Endothelial cell (in vitro differentiated cells): ENCODE results near the gene CCN6. TPM values are rescaled to one million over a fixed set of nuclear protein-coding genes. Genes with fewer than 3 reads are reported as not detected.

ENCODE experiments used
- DNase-seq: peaks from one replicate; pipeline ENCODE4 v3.0.0; 2021; ENCODE audit warnings: low spot score
- H3K27ac Mint-ChIP-seq: one replicate; pipeline ENCODE4 v1.8.0; 2021; ENCODE audit warnings: mixed read lengths, inconsistent platforms; ENCODE audit not compliant: unreplicated experiment
- H3K27me3 Mint-ChIP-seq: one replicate; pipeline ENCODE4 v1.8.0; 2021; ENCODE audit warnings: mild to moderate bottlenecking, moderate library complexity, mixed read lengths, inconsistent platforms; ENCODE audit not compliant: unreplicated experiment
- H3K36me3 Mint-ChIP-seq: one replicate; pipeline ENCODE4 v1.8.0; 2021; ENCODE audit warnings: mild to moderate bottlenecking, low read depth, mixed read lengths, inconsistent platforms; ENCODE audit not compliant: unreplicated experiment
- H3K4me1 Mint-ChIP-seq: one replicate; pipeline ENCODE4 v1.8.0; 2021; ENCODE audit warnings: mild to moderate bottlenecking, mixed read lengths, inconsistent platforms; ENCODE audit not compliant: unreplicated experiment
- H3K4me3 Mint-ChIP-seq: one replicate; pipeline ENCODE4 v1.8.0; 2021; ENCODE audit warnings: mild to moderate bottlenecking, mixed read lengths, inconsistent platforms; ENCODE audit not compliant: unreplicated experiment
- H3K9me3 Mint-ChIP-seq: one replicate; pipeline ENCODE4 v1.8.0; 2021; ENCODE audit warnings: mixed read lengths, inconsistent platforms; ENCODE audit not compliant: unreplicated experiment
- CTCF ChIP-seq: fragments of 200-600 bp; sonication (generic); IDR thresholded peaks from one replicate; pipeline ENCODE4 v1.5.0; 2021; ENCODE audit warnings: antibody characterized with exemption; ENCODE audit not compliant: unreplicated experiment
- total RNA-seq: library from RNA; stranded (reverse); fragmentation: NEBNext Ultra II Directional; extraction: Animal tissue kit (Norgen Biotek cat#: 25700); gene quantifications from one replicate; pipeline ENCODE4 v1.2.1, GENCODE V29; 2021; ENCODE audit not compliant: unreplicated experiment

The CCN6 gene
- total RNA-seq, 1 donor from 2014 or later, result not detected

DNA sequence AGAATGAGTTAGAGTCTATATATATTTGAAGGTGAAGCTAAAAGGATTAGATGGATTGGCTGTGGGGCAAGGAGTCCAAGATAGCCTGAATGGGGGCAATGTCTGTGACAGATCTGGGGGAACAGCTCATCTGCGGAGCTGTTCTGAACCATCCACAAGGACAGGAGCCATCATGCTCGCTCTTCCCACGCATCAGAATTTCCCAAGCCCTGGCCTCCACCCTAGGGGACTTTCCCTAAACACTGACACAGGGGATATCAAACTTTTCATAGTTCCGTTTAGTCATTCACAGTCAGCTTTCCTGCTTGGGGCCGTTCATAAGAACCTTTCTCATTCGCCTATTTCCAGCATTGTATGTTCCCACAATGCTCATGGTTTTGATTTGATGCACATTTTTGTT lies 37.6 kb upstream of the CCN6 start:
- Mint-ChIP-seq H3K27ac (no peak overlapping the region), H3K4me1 (no peaks in the 10 kb centered on the region), H3K36me3 (no peaks in the 10 kb centered on the region), H3K4me3 (no peak overlapping the region), H3K27me3 (no peaks in the 10 kb centered on the region), H3K9me3 (no peaks in the 10 kb centered on the region)
- no peak for DNase-seq
- TF ChIP-seq CTCF, result no peak

GRCh38 chr6:112017169-112017568 lies 36.7 kb upstream of the CCN6 start:
- H3K27me3 Mint-ChIP-seq, result no peaks in the 10 kb centered on the region
- H3K36me3 Mint-ChIP-seq, result no peaks in the 10 kb centered on the region
- H3K4me3 Mint-ChIP-seq, result no peak overlapping the region
- no peaks in the 10 kb centered on the region for H3K4me1 Mint-ChIP-seq
- H3K27ac Mint-ChIP-seq, result no peak overlapping the region
- DNase-seq, result no peak
- no peak for TF ChIP-seq CTCF
- H3K9me3 Mint-ChIP-seq, result no peaks in the 10 kb centered on the region

DNA sequence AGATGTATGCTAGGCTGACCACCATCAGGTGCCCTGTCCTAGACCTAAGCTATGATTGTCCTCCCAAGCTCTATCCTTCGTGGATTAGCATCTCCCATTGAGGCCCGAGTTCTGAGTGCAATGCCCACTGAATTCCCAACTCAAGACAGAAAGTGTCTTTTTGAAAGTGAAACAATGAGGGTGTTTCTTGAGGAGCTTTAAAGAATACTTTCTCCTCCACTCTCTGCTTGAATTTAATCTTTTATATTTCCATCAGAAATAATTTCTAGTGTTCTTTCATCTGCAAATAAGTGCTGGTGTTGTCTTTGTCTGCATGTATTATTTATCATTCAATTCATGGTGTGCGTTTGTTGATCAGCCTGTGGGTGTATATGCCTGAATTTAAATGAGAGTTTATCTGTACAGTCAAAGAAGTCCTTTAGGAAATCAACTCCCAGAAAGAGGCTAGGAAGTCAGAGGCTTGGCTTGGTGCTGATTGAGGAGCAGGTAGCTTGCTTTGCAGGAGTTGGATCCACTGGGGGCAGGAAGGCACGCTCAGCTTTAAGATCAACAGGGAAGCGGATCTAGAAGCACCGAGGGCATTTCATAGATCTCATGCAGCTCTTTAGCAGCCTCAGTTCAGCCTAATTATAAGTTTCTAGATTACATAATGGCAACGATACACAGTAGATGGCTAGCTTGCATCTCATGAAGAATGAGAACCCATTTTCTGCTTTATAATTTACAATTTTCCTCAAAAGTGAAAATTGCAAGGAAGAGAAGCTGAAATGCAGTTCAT lies 36.0 kb upstream of the CCN6 start:
- Mint-ChIP-seq H3K27me3 (no peaks in the 10 kb centered on the region), H3K4me3 (no peak overlapping the region), H3K9me3 (no peaks in the 10 kb centered on the region), H3K4me1 (no peaks in the 10 kb centered on the region), H3K36me3 (no peaks in the 10 kb centered on the region), H3K27ac (no peak overlapping the region)
- no peak for DNase-seq
- TF ChIP-seq CTCF, result no peak

DNA sequence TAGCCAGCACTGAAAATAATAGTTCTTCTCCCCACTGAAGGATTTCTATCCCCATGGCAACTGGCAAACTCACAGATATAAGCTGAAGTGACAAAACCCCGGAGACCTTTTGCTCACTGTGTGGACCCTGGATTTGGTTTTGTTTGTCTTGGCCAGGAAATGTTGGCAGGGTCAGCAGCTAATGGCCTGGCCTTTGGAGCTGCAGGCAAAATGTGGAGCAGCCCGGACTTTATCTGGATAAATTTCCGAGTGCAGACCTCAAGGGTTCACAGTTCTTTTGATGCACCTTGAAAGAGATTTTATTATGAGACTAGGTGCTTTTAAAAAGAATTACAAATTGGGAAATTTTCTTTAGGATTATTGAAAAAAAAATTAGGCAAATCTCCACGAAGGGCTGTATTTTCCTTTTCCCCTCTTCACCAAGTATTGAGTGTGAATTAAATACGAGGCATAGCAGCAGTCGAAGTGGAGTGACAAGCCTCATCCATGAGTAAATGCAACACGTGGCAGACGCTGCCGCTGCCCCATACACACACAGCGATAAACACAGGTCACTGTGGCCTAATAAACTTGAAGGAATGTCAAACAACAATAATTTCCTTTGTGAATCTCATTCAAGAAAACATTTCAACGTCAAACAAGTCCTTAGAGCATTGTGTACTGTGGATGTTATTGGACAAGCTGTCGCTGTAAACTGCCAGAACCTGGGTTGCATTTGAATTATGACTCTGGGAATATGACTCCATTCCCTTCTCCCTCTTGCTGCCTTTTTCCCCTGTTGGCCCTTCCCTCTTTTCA lies 35.1 kb upstream of the CCN6 start:
- no peak overlapping the region for H3K27ac Mint-ChIP-seq
- H3K4me1 Mint-ChIP-seq, result no peaks in the 10 kb centered on the region
- no peaks in the 10 kb centered on the region for H3K27me3 Mint-ChIP-seq
- H3K36me3 Mint-ChIP-seq, result no peaks in the 10 kb centered on the region
- no peaks in the 10 kb centered on the region for H3K9me3 Mint-ChIP-seq
- H3K4me3 Mint-ChIP-seq, result no peak overlapping the region
- DNase-seq, result no peak
- TF ChIP-seq CTCF, result no peak

DNA sequence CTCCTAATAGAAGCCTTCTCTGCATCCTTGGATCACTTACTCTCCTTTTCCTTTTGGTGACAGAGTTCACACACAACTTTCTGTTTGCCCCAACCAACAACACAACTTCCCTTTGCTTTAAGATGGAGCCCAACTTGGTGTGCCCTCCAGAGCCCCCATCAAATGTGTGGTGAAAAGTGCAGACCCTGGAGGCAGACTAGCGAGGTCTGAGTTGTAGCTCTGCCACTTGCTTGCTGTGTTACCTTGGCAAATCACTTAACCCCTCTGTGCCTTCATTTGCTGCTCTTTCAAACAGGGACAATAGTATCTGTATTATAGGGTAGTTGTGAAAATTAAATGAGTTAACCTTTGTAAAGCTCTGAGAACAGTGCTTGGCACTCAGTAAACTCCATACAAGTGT lies 34.3 kb upstream of the CCN6 start:
- no peaks in the 10 kb centered on the region for H3K36me3 Mint-ChIP-seq
- H3K27me3 Mint-ChIP-seq, result no peaks in the 10 kb centered on the region
- no peak for DNase-seq
- no peak for TF ChIP-seq CTCF
- H3K9me3 Mint-ChIP-seq, result peaks cover 6% of the 10 kb centered on the region
- no peak overlapping the region for H3K27ac Mint-ChIP-seq
- no peak overlapping the region for H3K4me3 Mint-ChIP-seq
- no peaks in the 10 kb centered on the region for H3K4me1 Mint-ChIP-seq
